Parietal lobe (tissue), 1 donor: Measurements from ENCODE around the gene CAPS. TPM values are rescaled to one million over a fixed set of nuclear protein-coding genes. Genes with fewer than 3 reads are reported as not detected.

Experiments used
- total RNA-seq: library from RNA; depleted of rRNA; stranded (reverse); fragments of >200 nt; gene quantifications from one replicate; pipeline ENCODE4 v1.2.3, GENCODE V29; 2014

The CAPS gene
- total RNA-seq: 6.6 TPM

GRCh38 chr19:5913739-5914357 is at the start of gene CAPS:
Gene CAPS, plus strand, starts transcription at chr19:5914254. Its CDS starts 153 bp downstream, at chr19:5914407.

GRCh38 chr19:5903624-5904351 is 10.3 kb upstream of the CAPS start, which contains the start of gene NDUFA11:
Gene NDUFA11, minus strand, starts transcription at chr19:5903790. Its CDS starts 82 bp downstream, at chr19:5903708.

GRCh38 chr19:5904352-5905113 is 9.5 kb upstream of the CAPS start, which contains the start of gene VMAC:
Gene VMAC, plus strand, starts transcription at chr19:5904872. Its CDS starts 19 bp downstream, at chr19:5904891.

Other genes with a start within 250 kb of the CAPS start
- 11.3 TPM for gene MICOS13, start 233.7 kb upstream of the CAPS start, total RNA-seq
- 21.6 TPM for gene HSD11B1L, start 233.2 kb upstream of the CAPS start, total RNA-seq
- gene RPL36, start 224.0 kb upstream of the CAPS start, total RNA-seq: 252 TPM
- 55.1 TPM for gene LONP1, start 194.1 kb upstream of the CAPS start, total RNA-seq
- not detected for gene CATSPERD, start 193.6 kb upstream of the CAPS start, total RNA-seq
- 0.94 TPM for gene PRR22, start 129.5 kb upstream of the CAPS start, total RNA-seq
- 16.3 TPM for gene DUS3L, start 123.1 kb upstream of the CAPS start, total RNA-seq
- gene NRTN, start 109.2 kb upstream of the CAPS start, total RNA-seq: not detected
- not detected for gene FUT6, start 74.6 kb upstream of the CAPS start, total RNA-seq
- not detected for gene FUT3, start 62.8 kb upstream of the CAPS start, total RNA-seq
- gene FUT5, start 43.7 kb upstream of the CAPS start, total RNA-seq: not detected
- 93.3 TPM for gene NDUFA11, start 10.5 kb upstream of the CAPS start, total RNA-seq
- 8.5 TPM for gene VMAC, start 9.4 kb upstream of the CAPS start, total RNA-seq
- 59.8 TPM for gene RANBP3, start 63.9 kb downstream of the CAPS start, total RNA-seq
- gene RFX2, start 196.2 kb downstream of the CAPS start, total RNA-seq: 47.3 TPM
- gene ACSBG2, start 221.4 kb downstream of the CAPS start, total RNA-seq: not detected